Lower lobe of right lung (tissue), 2 donors: ENCODE measurements around the gene ABCD1. TPM values are rescaled to one million over a fixed set of nuclear protein-coding genes. Genes with fewer than 3 reads are reported as not detected.
"Not testable (repeated sequence)": the region's sequence is repeated elsewhere in the genome, so short reads cannot be mapped to it uniquely, and the experiment has no call there.

Source experiments
- ATAC-seq, 2 donors: fragments of 200-7000 bp; cut with Tn5 transposase; one replicate each; pipeline ENCODE4 v1.9.1; 2020 to 2022; ENCODE audit warnings: mild to moderate bottlenecking in 2 of 2, moderate library complexity in 2 of 2
- DNase-seq: peaks from one replicate; pipeline ENCODE4 v3.0.0-alpha.2; 2020
- H3K27ac ChIP-seq: fragments of 200-600 bp; one replicate; pipeline ENCODE4 v1.8.0; 2022
- H3K27me3 ChIP-seq: fragments of 200-600 bp; one replicate; pipeline ENCODE4 v1.8.0; 2022; ENCODE audit warnings: low read depth
- H3K36me3 ChIP-seq: fragments of 200-600 bp; one replicate; pipeline ENCODE4 v1.8.0; 2022; ENCODE audit warnings: mild to moderate bottlenecking
- H3K4me1 ChIP-seq: fragments of 200-600 bp; one replicate; pipeline ENCODE4 v1.8.0; 2022
- H3K4me3 ChIP-seq: fragments of 200-600 bp; one replicate; pipeline ENCODE4 v1.8.0; 2022; ENCODE audit warnings: mild to moderate bottlenecking
- H3K9me3 ChIP-seq: fragments of 200-600 bp; one replicate; pipeline ENCODE4 v1.8.0; 2022
- intact Hi-C: fragments of 100-400 bp; cut with DNase I; formaldehyde crosslinking; loops from one replicate; pipeline ENCODE4 v1.11.0; 2022
- total RNA-seq: library from RNA; stranded (reverse); fragmentation: NEBNext Ultra II Directional; extraction: Animal tissue kit (Norgen Biotek cat#: 25700); gene quantifications from one replicate; pipeline ENCODE4 v1.2.1, GENCODE V29; 2021
- TF ChIP-seq, protein P1 (sequence below): fragments of 200-600 bp; IDR thresholded peaks from one replicate; pipeline ENCODE4 v1.8.0; 2022; ENCODE audit warnings: antibody characterized with exemption, mild to moderate bottlenecking
- donor health status: DM: no; HTN: yes; CAD: no; lungs with severe emphysema.

Gene ABCD1
- total RNA-seq, 1 donor from 2014 or later = 14.5 TPM

DNA sequence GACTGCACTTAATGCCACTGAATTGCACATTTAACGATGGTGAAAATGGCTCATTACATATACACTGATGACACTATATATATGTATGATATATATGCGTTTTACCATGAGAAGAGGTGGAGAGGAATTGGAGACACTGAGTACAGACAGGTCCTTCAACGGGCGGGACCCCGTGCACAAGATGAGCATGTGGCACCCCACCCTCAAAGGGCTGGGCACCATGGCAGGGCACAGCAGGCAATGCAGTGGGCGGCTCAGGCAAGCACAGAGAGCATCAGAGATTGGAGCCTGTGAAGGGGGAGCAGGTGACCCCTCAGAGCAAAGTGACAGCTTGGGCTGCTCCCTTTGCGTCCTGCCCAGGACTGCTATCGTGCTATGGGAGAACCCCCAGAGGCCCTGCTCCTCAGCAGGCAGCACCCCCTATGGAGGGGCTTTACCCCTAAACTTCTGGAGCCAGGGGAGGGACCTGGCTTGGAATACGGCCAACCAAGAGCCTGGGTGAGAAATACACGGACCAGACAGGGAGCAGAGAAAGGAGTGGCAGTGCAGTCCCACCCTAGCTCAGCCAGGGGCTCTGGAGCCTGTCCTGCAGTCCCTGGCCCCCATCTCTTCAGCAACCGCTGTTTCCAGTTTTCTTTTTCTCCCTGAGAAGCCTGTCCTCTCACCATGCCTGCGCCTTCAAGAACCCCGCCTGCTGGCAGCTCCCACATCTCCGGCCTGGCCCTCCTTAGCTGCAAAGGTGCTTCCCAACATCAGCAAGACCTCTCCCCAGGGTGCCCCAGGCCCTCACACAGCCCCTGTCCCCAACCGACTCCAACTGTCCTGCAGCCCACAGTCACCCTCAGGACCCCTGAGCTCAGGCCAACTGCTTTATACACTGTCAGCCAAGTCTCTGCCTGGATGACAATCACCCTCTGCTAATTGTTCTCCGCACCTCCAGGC lies 26.5 kb upstream of the ABCD1 start:
- Histone ChIP-seq H3K9me3 (no peaks in the 10 kb centered on the region), H3K4me1 (no peaks in the 10 kb centered on the region), H3K27ac (no peak overlapping the region), H3K36me3 (peaks cover 22% of the 10 kb centered on the region), H3K27me3 (no peaks in the 10 kb centered on the region), H3K4me3 (no peak overlapping the region)
- TF ChIP-seq, protein P1, sequence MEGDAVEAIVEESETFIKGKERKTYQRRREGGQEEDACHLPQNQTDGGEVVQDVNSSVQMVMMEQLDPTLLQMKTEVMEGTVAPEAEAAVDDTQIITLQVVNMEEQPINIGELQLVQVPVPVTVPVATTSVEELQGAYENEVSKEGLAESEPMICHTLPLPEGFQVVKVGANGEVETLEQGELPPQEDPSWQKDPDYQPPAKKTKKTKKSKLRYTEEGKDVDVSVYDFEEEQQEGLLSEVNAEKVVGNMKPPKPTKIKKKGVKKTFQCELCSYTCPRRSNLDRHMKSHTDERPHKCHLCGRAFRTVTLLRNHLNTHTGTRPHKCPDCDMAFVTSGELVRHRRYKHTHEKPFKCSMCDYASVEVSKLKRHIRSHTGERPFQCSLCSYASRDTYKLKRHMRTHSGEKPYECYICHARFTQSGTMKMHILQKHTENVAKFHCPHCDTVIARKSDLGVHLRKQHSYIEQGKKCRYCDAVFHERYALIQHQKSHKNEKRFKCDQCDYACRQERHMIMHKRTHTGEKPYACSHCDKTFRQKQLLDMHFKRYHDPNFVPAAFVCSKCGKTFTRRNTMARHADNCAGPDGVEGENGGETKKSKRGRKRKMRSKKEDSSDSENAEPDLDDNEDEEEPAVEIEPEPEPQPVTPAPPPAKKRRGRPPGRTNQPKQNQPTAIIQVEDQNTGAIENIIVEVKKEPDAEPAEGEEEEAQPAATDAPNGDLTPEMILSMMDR = no peak
- intact Hi-C loops = no loop called here
- ATAC-seq (no peak), DNase-seq (no peak)

DNA sequence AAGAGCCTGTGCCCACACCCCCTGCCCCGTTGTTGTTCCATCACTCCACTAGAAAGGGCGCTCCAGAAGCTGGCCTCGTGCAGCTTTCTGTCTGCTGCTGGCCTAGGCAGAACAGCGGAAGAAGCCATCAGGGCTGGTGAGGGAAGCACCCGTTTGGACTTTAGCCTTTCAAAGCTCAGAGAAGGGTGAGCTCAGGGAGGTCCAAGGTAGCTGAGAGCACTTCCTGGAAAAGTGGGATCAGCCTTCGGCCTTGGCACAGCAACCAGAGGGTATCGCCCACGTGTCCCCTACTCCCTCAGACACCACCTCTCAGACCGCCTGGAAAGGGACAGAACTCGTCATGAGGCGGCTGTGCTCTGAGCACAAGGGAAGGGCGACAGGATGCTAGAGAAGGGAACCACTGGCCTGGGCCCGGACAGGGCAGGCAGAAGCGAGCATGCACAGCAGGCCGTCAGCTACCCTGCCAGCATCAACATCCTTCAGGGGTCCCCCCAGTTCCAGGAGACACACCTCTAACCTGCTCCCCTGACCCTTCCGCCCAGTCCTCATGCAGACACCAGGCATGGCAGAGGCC lies 25.4 kb upstream of the ABCD1 start:
- intact Hi-C loops, H3K27ac ChIP-seq: not testable (repeated sequence)
- H3K36me3 ChIP-seq = peaks cover 29% of the 10 kb centered on the region

GRCh38 chrX:153699784-153700371 lies 24.8 kb upstream of the ABCD1 start:
- H3K27ac ChIP-seq, ATAC-seq, H3K4me1 ChIP-seq, DNase-seq, H3K4me3 ChIP-seq, intact Hi-C loops, H3K9me3 ChIP-seq, H3K27me3 ChIP-seq: not testable (repeated sequence)
- peaks cover 34% of the 10 kb centered on the region for H3K36me3 ChIP-seq

More for the DNA sequence above, 25.4 kb upstream of the ABCD1 start:
- not testable (repeated sequence) for H3K4me1 ChIP-seq, DNase-seq, H3K9me3 ChIP-seq, H3K27me3 ChIP-seq, H3K4me3 ChIP-seq
- peak in 1 of 2 donors; percentile 4 for ATAC-seq

DNA sequence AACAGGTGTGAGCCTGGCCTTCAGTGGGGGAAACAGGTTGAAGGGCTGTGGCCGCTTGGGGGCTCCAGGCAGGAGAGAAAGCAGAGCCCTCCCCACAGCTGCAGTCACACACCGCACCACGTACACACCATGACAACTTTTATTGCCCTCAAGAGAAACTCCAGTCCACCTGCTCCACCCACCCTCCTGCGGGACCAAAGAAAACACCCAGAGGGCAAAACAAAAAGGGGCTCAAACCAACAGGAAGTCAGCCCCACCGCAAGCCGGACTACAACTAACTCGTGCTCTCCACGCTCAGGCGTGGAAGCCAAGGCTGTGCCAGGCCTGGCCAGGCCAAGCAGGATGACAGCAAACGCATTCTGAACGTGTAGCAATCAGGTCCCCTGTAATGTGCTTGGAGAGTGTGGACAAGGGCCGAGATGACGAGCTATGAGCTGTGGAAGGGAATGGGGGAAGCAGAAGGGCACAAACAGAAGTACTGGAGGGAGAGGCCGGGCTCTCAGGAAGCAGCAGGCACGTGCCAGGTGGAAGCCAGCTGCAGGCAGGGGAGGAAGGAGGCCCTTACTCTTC lies 24.2 kb upstream of the ABCD1 start:
- H3K4me3 ChIP-seq = no peak overlapping the region
- intact Hi-C loops = no loop called here
- no peak overlapping the region for H3K27ac ChIP-seq
- H3K36me3 ChIP-seq = peaks cover 34% of the 10 kb centered on the region
- no peaks in the 10 kb centered on the region for H3K4me1 ChIP-seq
- H3K27me3 ChIP-seq = no peaks in the 10 kb centered on the region
- no peak for DNase-seq
- TF ChIP-seq, protein P1 = no peak
- no peak for ATAC-seq
- no peaks in the 10 kb centered on the region for H3K9me3 ChIP-seq

- TF ChIP-seq, protein P1 = no peak
- no peak for DNase-seq
- H3K4me3 ChIP-seq = no peak overlapping the region
- intact Hi-C loops = no loop called here
- H3K27me3 ChIP-seq = no peaks in the 10 kb centered on the region
- ATAC-seq = no peak
- H3K36me3 ChIP-seq = peaks cover 34% of the 10 kb centered on the region
- H3K9me3 ChIP-seq = no peaks in the 10 kb centered on the region
- H3K4me1 ChIP-seq = no peaks in the 10 kb centered on the region
- no peak overlapping the region for H3K27ac ChIP-seq
These were observed 23.7 kb upstream of the ABCD1 start for GRCh38 chrX:153700967-153701366.

DNA sequence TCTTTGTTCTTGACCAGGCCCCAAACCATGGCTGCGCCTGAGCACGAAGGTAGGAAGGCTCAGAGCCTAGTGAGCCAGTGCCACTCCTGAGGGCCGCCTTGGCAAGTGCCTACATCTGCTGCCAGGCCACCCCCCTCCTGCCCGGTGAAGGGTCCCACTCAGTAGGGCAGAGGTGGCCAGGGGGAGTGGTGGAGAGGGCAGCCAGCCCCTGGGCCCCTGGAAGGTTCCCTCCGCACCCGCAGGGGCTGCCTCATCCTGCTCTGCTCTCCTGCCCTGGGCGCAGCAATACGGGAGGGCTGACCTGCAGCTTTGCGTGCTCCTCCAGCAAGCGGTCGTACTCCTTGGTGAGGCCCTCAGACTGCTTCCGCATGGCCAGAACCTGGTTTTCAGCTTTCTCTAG lies 22.9 kb upstream of the ABCD1 start:
- Histone ChIP-seq H3K27me3 (no peaks in the 10 kb centered on the region), H3K4me1 (no peaks in the 10 kb centered on the region), H3K27ac (no peak overlapping the region), H3K36me3 (peaks cover 34% of the 10 kb centered on the region), H3K4me3 (no peak overlapping the region), H3K9me3 (no peaks in the 10 kb centered on the region)
- TF ChIP-seq, protein P1 = no peak
- ATAC-seq = no peak
- DNase-seq = no peak
- intact Hi-C loops = no loop called here
